H9 (cell line): ENCODE data around the gene TMEM35B. TPM values are rescaled to one million over a fixed set of nuclear protein-coding genes. Genes with fewer than 3 reads are reported as not detected.

Source experiments
- DNase-seq: peaks from one replicate; pipeline ENCODE4 v3.0.0-alpha.2; 2017
- H2AFZ ChIP-seq: one replicate; pipeline ENCODE4 v1.6.1; 2013; ENCODE audit warnings: mild to moderate bottlenecking, low read length, control low read depth, moderate library complexity
- H2AK5ac ChIP-seq: 2 replicates; pipeline ENCODE4 v1.6.1; 2013; ENCODE audit warnings: low read length, control low read depth, mixed read lengths; ENCODE audit not compliant: insufficient read length
- H2BK120ac ChIP-seq: one replicate; pipeline ENCODE4 v1.6.1; 2013; ENCODE audit warnings: low read depth, mild to moderate bottlenecking, low read length, control low read depth, inconsistent platforms; ENCODE audit not compliant: poor library complexity, severe bottlenecking
- H2BK12ac ChIP-seq: 2 replicates; pipeline ENCODE4 v1.6.1; 2013; ENCODE audit warnings: low read length, control low read depth, mixed read lengths, low read depth; ENCODE audit not compliant: insufficient read length
- H2BK15ac ChIP-seq: 2 replicates; pipeline ENCODE4 v1.6.1; 2013; ENCODE audit warnings: low read depth, low read length, control low read depth
- H2BK20ac ChIP-seq: one replicate; pipeline ENCODE4 v1.6.1; 2013; ENCODE audit warnings: low read depth, mild to moderate bottlenecking, low read length, control low read depth, inconsistent platforms; ENCODE audit not compliant: poor library complexity, severe bottlenecking
- H2BK5ac ChIP-seq: 2 replicates; pipeline ENCODE4 v1.6.1; 2013; ENCODE audit warnings: low read length, control low read depth, mixed read lengths; ENCODE audit not compliant: insufficient read length
- H3K14ac ChIP-seq: 2 replicates; pipeline ENCODE4 v1.6.1; 2013; ENCODE audit warnings: low read length, control low read depth; ENCODE audit not compliant: insufficient read depth
- H3K18ac ChIP-seq: 2 replicates; pipeline ENCODE4 v1.6.1; 2013; ENCODE audit warnings: low read depth, mild to moderate bottlenecking, mixed read lengths, low read length, control low read depth; ENCODE audit not compliant: insufficient read length
- H3K23ac ChIP-seq: 2 replicates; pipeline ENCODE4 v1.6.1; 2013; ENCODE audit warnings: low read length, control low read depth, mixed read lengths, low read depth; ENCODE audit not compliant: insufficient read length
- H3K23me2 ChIP-seq: 2 replicates; pipeline ENCODE4 v1.6.1; 2013; ENCODE audit warnings: low read depth, mild to moderate bottlenecking, mixed read lengths, low read length, control low read depth; ENCODE audit not compliant: insufficient read length, poor library complexity, severe bottlenecking
- H3K27ac ChIP-seq: 2 replicates; pipeline ENCODE4 v1.5.1; 2013; ENCODE audit warnings: low read length, control low read depth, mixed read lengths, low read depth; ENCODE audit not compliant: insufficient read length
- H3K27me3 ChIP-seq: 2 replicates; pipeline ENCODE4 v1.6.1; 2013; ENCODE audit warnings: low read length, control low read depth, inconsistent platforms; ENCODE audit not compliant: insufficient read depth
- H3K4ac ChIP-seq: 2 replicates; pipeline ENCODE4 v1.6.1; 2013; ENCODE audit warnings: low read depth, mild to moderate bottlenecking, control low read depth, inconsistent platforms, low read length, moderate library complexity
- H3K4me1 ChIP-seq: 2 replicates; pipeline ENCODE4 v1.6.1; 2013; ENCODE audit warnings: low read length, control low read depth, inconsistent platforms; ENCODE audit not compliant: insufficient read depth
- H3K4me2 ChIP-seq: 2 replicates; pipeline ENCODE4 v1.6.1; 2013; ENCODE audit warnings: low read length, control low read depth, mixed read lengths; ENCODE audit not compliant: insufficient read length, insufficient read depth
- H3K56ac ChIP-seq: 2 replicates; pipeline ENCODE4 v1.6.1; 2013; ENCODE audit warnings: low read depth, mild to moderate bottlenecking, mixed read lengths, low read length, control low read depth; ENCODE audit not compliant: insufficient read length
- H3K79me1 ChIP-seq: 2 replicates; pipeline ENCODE4 v1.6.1; 2013; ENCODE audit warnings: low read depth, mild to moderate bottlenecking, moderate library complexity, low read length, control low read depth, inconsistent platforms; ENCODE audit not compliant: insufficient read depth, poor library complexity, severe bottlenecking
- H3K79me2 ChIP-seq: 2 replicates; pipeline ENCODE4 v1.6.1; 2013; ENCODE audit warnings: low read length, control low read depth, inconsistent platforms; ENCODE audit not compliant: insufficient read depth
- H3K9ac ChIP-seq: 2 replicates; pipeline ENCODE4 v1.6.1; 2013; ENCODE audit warnings: low read length, control low read depth, mixed read lengths; ENCODE audit not compliant: insufficient read length; ENCODE audit errors: extremely low read depth
- H3K9me3 ChIP-seq: one replicate; pipeline ENCODE4 v1.6.1; 2013; ENCODE audit warnings: low read depth, low read length, inconsistent platforms; ENCODE audit not compliant: control insufficient read depth
- H3T11ph ChIP-seq: one replicate; pipeline ENCODE4 v1.6.1; 2013; ENCODE audit warnings: mild to moderate bottlenecking, low read length, control low read depth, inconsistent platforms
- H4K20me1 ChIP-seq: one replicate; pipeline ENCODE4 v1.6.1; 2013; ENCODE audit not compliant: control insufficient read depth, insufficient read length, insufficient read depth
- H4K5ac ChIP-seq: 2 replicates; pipeline ENCODE4 v1.6.1; 2013; ENCODE audit warnings: low read depth, mild to moderate bottlenecking, mixed read lengths, low read length, control low read depth; ENCODE audit not compliant: insufficient read length
- H4K8ac ChIP-seq: replicated peaks from 2 replicates; pipeline ENCODE4 v1.6.1; 2013; ENCODE audit warnings: low read length, control low read depth, mixed read lengths, low read depth; ENCODE audit not compliant: insufficient read length
- H4K91ac ChIP-seq: 2 replicates; pipeline ENCODE4 v1.6.1; 2013; ENCODE audit warnings: low read depth, mild to moderate bottlenecking, moderate library complexity, mixed read lengths, low read length, control low read depth; ENCODE audit not compliant: insufficient read length
- H3K27ac Mint-ChIP-seq, 3 experiments: 2 replicates in 2 of 3; 3 replicates in 1 of 3; pipeline ENCODE4 v1.8.0; 2020 to 2021; ENCODE audit warnings: mixed read lengths in 3 of 3, mild to moderate bottlenecking in 1 of 3, moderate library complexity in 1 of 3
- H3K27me3 Mint-ChIP-seq: 2 replicates; pipeline ENCODE4 v1.8.0; 2021; ENCODE audit warnings: low read depth, mild to moderate bottlenecking, moderate library complexity, mixed read lengths
- H3K36me3 Mint-ChIP-seq, 3 experiments: 2 replicates in 2 of 3; 3 replicates in 1 of 3; pipeline ENCODE4 v1.8.0; 2020 to 2021; ENCODE audit warnings: low read depth in 3 of 3, mixed read lengths in 3 of 3; ENCODE audit not compliant: insufficient read depth in 1 of 3
- H3K4me1 Mint-ChIP-seq, 2 experiments: 2 replicates each; pipeline ENCODE4 v1.8.0; 2020; ENCODE audit warnings: mixed read lengths in 2 of 2
- H3K4me3 Mint-ChIP-seq, 2 experiments: 2 replicates in 1 of 2; 3 replicates in 1 of 2; pipeline ENCODE4 v1.8.0; 2020 to 2021; ENCODE audit warnings: mild to moderate bottlenecking in 2 of 2, mixed read lengths in 2 of 2, moderate library complexity in 1 of 2
- H3K9me3 Mint-ChIP-seq, 2 experiments: 2 replicates in 1 of 2; 3 replicates in 1 of 2; pipeline ENCODE4 v1.8.0; 2020; ENCODE audit warnings: mild to moderate bottlenecking in 2 of 2, mixed read lengths in 2 of 2, moderate library complexity in 1 of 2
- WGBS: extraction: QIAGEN DNeasy Blood & Tissue Kit; methylation state at CpG from one replicate; pipeline ENCODE4 v1.1.7; 2013; ENCODE audit warnings: missing lambda C conversion rate, low lambda C conversion rate, mixed read lengths; ENCODE audit not compliant: insufficient read length; ENCODE audit errors: extremely low coverage; 5-methylcytosine and 5-hydroxymethylcytosine counted together
- total RNA-seq: library from RNA; stranded (reverse); gene quantifications from 2 replicates; pipeline ENCODE4 v1.2.1, GENCODE V29; 2021
- TF ChIP-seq, protein P1 (sequence below): fragments of 200-600 bp; sonication (generic); conservative IDR thresholded peaks from 3 replicates; pipeline ENCODE4 v1.8.0; 2021; ENCODE audit warnings: antibody characterized with exemption, mild to moderate bottlenecking

Gene TMEM35B
- total RNA-seq, 1 experiment from 2014 or later: 7.7 TPM

DNA sequence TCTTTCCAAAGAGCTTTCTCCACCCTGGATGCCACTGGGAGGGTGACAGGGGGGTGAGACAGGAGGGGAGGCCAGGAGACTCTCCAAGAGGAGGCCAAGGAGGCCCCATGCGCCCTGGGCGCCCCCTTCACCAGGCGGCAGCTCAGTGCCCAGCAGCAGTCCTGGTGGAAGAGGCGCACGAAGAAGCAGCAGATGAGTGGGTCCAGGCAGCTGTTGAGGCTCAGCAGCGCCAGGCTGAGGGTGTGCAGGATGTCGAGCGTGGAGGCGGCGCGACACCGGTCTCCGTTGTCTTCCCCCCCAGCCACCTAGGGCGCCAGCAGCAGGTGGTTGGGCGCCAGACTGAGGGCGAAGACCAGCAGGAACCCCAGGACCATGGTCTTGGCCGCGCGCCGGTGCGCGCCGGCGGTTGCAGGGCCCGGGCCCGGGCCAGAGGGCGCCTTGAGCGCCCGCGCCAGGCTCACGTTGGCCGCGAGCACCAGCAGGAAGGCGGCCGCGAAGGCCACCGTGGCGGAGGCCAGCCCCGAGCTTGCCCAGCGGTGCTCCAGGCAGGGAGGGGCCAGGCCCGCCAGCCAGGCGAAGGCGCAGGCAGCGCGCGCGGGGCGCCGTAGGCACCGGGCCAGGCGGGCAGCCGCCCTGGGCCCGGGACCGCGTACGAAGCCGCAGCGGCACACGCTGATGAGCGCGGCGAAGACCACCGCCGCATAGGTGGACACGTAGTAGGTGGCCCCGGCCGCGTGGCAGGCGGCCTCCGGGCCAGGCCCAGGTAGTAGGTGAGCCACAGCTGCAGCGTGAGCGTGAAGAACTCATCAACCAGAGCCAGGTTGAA is 8.6 kb downstream of the TMEM35B start:
- Histone ChIP-seq H3T11ph (no peak overlapping the region), H3K79me2 (no peaks in the 10 kb centered on the region), H3K14ac (no peak overlapping the region), H2BK15ac (no peak overlapping the region), H3K23ac (no peak overlapping the region), H4K5ac (no peak overlapping the region), H4K91ac (no peak overlapping the region), H3K27ac (no peak overlapping the region), H2BK5ac (no peak overlapping the region), H2AK5ac (no peak overlapping the region), H3K18ac (no peak overlapping the region), H3K4ac (no peak overlapping the region), H2BK120ac (no peak overlapping the region), H3K9me3 (no peaks in the 10 kb centered on the region), H3K27me3 (no peaks in the 10 kb centered on the region), H3K23me2 (no peaks in the 10 kb centered on the region), H2BK12ac (no peak overlapping the region), H2AFZ (no peak overlapping the region), H4K20me1 (no peaks in the 10 kb centered on the region), H2BK20ac (no peak overlapping the region), H3K4me1 (peaks cover 4% of the 10 kb centered on the region; the same call in 1 of the 2 replicates), H3K4me2 (no peak overlapping the region), H3K56ac (no peak overlapping the region), H3K9ac (no peak overlapping the region), H3K79me1 (no peaks in the 10 kb centered on the region), H4K8ac (no peak overlapping the region)
- H3K36me3 Mint-ChIP-seq: no peaks in the 10 kb centered on the region
- no CpG with 5 or more reads among the region's 72 CpGs for WGBS
- TF ChIP-seq, protein P1, sequence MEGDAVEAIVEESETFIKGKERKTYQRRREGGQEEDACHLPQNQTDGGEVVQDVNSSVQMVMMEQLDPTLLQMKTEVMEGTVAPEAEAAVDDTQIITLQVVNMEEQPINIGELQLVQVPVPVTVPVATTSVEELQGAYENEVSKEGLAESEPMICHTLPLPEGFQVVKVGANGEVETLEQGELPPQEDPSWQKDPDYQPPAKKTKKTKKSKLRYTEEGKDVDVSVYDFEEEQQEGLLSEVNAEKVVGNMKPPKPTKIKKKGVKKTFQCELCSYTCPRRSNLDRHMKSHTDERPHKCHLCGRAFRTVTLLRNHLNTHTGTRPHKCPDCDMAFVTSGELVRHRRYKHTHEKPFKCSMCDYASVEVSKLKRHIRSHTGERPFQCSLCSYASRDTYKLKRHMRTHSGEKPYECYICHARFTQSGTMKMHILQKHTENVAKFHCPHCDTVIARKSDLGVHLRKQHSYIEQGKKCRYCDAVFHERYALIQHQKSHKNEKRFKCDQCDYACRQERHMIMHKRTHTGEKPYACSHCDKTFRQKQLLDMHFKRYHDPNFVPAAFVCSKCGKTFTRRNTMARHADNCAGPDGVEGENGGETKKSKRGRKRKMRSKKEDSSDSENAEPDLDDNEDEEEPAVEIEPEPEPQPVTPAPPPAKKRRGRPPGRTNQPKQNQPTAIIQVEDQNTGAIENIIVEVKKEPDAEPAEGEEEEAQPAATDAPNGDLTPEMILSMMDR: no peak
- no peak overlapping the region for H3K4me3 Mint-ChIP-seq
- H3K9me3 Mint-ChIP-seq: no peaks in the 10 kb centered on the region
- H3K27ac Mint-ChIP-seq: no peak overlapping the region
- no peaks in the 10 kb centered on the region; the same call in 1 of the 2 replicates for H3K27me3 Mint-ChIP-seq
- DNase-seq: peak; percentile 49
- peaks cover 17 to 21% of the 10 kb centered on the region in 2 experiments for H3K4me1 Mint-ChIP-seq
